NCI-H1092 (cell line): Measurements from ENCODE around the gene CAMK1D.

ENCODE experiments used
- DNase-seq: peaks from one replicate; lab custom pipeline; 2025; lab: John Stamatoyannopoulos, UW

The CAMK1D gene

GRCh38 chr10:12403119-12403518, 53.8 kb downstream of the CAMK1D start:
- no peak for DNase-seq

- DNase-seq, result no peak
Observed at GRCh38 chr10:12405342-12406320, 56.3 kb downstream of the CAMK1D start.

GRCh38 chr10:12406764-12407400, 57.5 kb downstream of the CAMK1D start:
- no peak for DNase-seq

GRCh38 chr10:12408472-12408871, 59.1 kb downstream of the CAMK1D start:
- no peak for DNase-seq

- DNase-seq, result no peak
Observed at GRCh38 chr10:12409161-12409560, 59.8 kb downstream of the CAMK1D start.

GRCh38 chr10:12409613-12410012, 60.3 kb downstream of the CAMK1D start:
- DNase-seq, result no peak

GRCh38 chr10:12412666-12413368, 63.5 kb downstream of the CAMK1D start:
- no peak for DNase-seq

GRCh38 chr10:12413369-12413711, 64.0 kb downstream of the CAMK1D start:
- no peak for DNase-seq

- no peak for DNase-seq
Observed at GRCh38 chr10:12414278-12414989, 65.1 kb downstream of the CAMK1D start.

GRCh38 chr10:12416344-12417050, 67.2 kb downstream of the CAMK1D start:
- no peak for DNase-seq

- no peak for DNase-seq
Observed at GRCh38 chr10:12417331-12417730, 68.0 kb downstream of the CAMK1D start.

GRCh38 chr10:12418000-12418399, 68.7 kb downstream of the CAMK1D start:
- DNase-seq, result no peak

GRCh38 chr10:12418725-12419261, 69.4 kb downstream of the CAMK1D start:
- DNase-seq, result no peak

GRCh38 chr10:12419262-12419847, 70.0 kb downstream of the CAMK1D start:
- no peak for DNase-seq

- no peak for DNase-seq
Observed at GRCh38 chr10:12420530-12421120, 71.3 kb downstream of the CAMK1D start.

GRCh38 chr10:12422189-12422588, 72.8 kb downstream of the CAMK1D start:
- DNase-seq, result no peak

- no peak for DNase-seq
Observed at GRCh38 chr10:12423896-12424295, 74.5 kb downstream of the CAMK1D start.

- DNase-seq, result no peak
Observed at GRCh38 chr10:12427276-12427675, 77.9 kb downstream of the CAMK1D start.

GRCh38 chr10:12428447-12429135, 79.2 kb downstream of the CAMK1D start:
- DNase-seq, result no peak
